ENCODE measurements around the gene AQP12B.

Gene AQP12B

GRCh38 chr2:240649331-240649730, 33.4 kb downstream of the AQP12B start:
- DNase-seq (ENCODE audit: low read depth in 1 of 2, low spot score in 1 of 2): no peak

GRCh38 chr2:240648650-240649275, 33.9 kb downstream of the AQP12B start:
- no peak for DNase-seq (ENCODE audit: low read depth in 1 of 2, low spot score in 1 of 2)

- DNase-seq (ENCODE audit: low read depth in 1 of 2, low spot score in 1 of 2): no peak
Observed at GRCh38 chr2:240648155-240648649, 34.5 kb downstream of the AQP12B start.

- no peak for DNase-seq (ENCODE audit: low read depth in 1 of 2, low spot score in 1 of 2)
Observed at GRCh38 chr2:240647503-240648154, 35.1 kb downstream of the AQP12B start.

- DNase-seq (ENCODE audit: low read depth in 1 of 2, low spot score in 1 of 2): no peak
Observed at GRCh38 chr2:240646900-240647502, 35.7 kb downstream of the AQP12B start.

- no peak for DNase-seq (ENCODE audit: low read depth in 1 of 2, low spot score in 1 of 2)
Observed at GRCh38 chr2:240646176-240646899, 36.3 kb downstream of the AQP12B start.

- no peak for DNase-seq (ENCODE audit: low read depth in 1 of 2, low spot score in 1 of 2)
Observed at GRCh38 chr2:240645801-240646175, 36.9 kb downstream of the AQP12B start.

- no peak for DNase-seq (ENCODE audit: low read depth in 1 of 2, low spot score in 1 of 2)
Observed at GRCh38 chr2:240645346-240645745, 37.3 kb downstream of the AQP12B start.

- no peak for DNase-seq (ENCODE audit: low read depth in 1 of 2, low spot score in 1 of 2)
Observed at GRCh38 chr2:240644859-240645301, 37.8 kb downstream of the AQP12B start.

GRCh38 chr2:240644171-240644651, 38.5 kb downstream of the AQP12B start:
- DNase-seq (ENCODE audit: low read depth in 1 of 2, low spot score in 1 of 2): no peak

- DNase-seq (ENCODE audit: low read depth in 1 of 2, low spot score in 1 of 2): no peak
Observed at GRCh38 chr2:240643811-240644150, 38.9 kb downstream of the AQP12B start.

GRCh38 chr2:240643093-240643810, 39.4 kb downstream of the AQP12B start:
- no peak for DNase-seq (ENCODE audit: low read depth in 1 of 2, low spot score in 1 of 2)

GRCh38 chr2:240642806-240643092, 39.9 kb downstream of the AQP12B start:
- DNase-seq (ENCODE audit: low read depth in 1 of 2, low spot score in 1 of 2): no peak

GRCh38 chr2:240642061-240642805, 40.5 kb downstream of the AQP12B start:
- no peak for DNase-seq (ENCODE audit: low read depth in 1 of 2, low spot score in 1 of 2)

GRCh38 chr2:240640939-240641338, 41.7 kb downstream of the AQP12B start:
- DNase-seq (ENCODE audit: low read depth in 1 of 2, low spot score in 1 of 2): no peak

GRCh38 chr2:240639566-240639965, 43.1 kb downstream of the AQP12B start:
- DNase-seq (ENCODE audit: low read depth in 1 of 2, low spot score in 1 of 2): no peak

GRCh38 chr2:240638512-240639160, 44.0 kb downstream of the AQP12B start:
- DNase-seq (ENCODE audit: low read depth in 1 of 2, low spot score in 1 of 2): no peak

- no peak for DNase-seq (ENCODE audit: low read depth in 1 of 2, low spot score in 1 of 2)
Observed at GRCh38 chr2:240637901-240638345, 44.8 kb downstream of the AQP12B start.

GRCh38 chr2:240637116-240637900, 45.4 kb downstream of the AQP12B start:
- DNase-seq (ENCODE audit: low read depth in 1 of 2, low spot score in 1 of 2): no peak
